NCI-H1417 treated with DMSO at 0.1 percent for 48 hours (cell line): ENCODE data around the gene RGS11.
A peak's percentile ranks its signal among the peaks of the same experiment; 100 is the strongest.

Source experiments
- DNase-seq: peaks from one replicate; lab custom pipeline; 2025; lab: John Stamatoyannopoulos, UW

Gene RGS11

GRCh38 chr16:296806-297510 is 21.2 kb upstream of the RGS11 start:
- DNase-seq, result no peak

GRCh38 chr16:296276-296675 is 20.5 kb upstream of the RGS11 start:
- no peak for DNase-seq

- no peak for DNase-seq
Measured at GRCh38 chr16:293043-293775, 17.5 kb upstream of the RGS11 start.

GRCh38 chr16:291539-291938 is 15.8 kb upstream of the RGS11 start:
- no peak for DNase-seq

GRCh38 chr16:290681-291405 is 15.1 kb upstream of the RGS11 start:
- no peak for DNase-seq

- DNase-seq, result no peak
Measured at GRCh38 chr16:290015-290680, 14.4 kb upstream of the RGS11 start.

GRCh38 chr16:289395-289997 is 13.8 kb upstream of the RGS11 start:
- DNase-seq, result no peak

- DNase-seq, result no peak
Measured at GRCh38 chr16:287981-288920, 12.5 kb upstream of the RGS11 start.

GRCh38 chr16:287298-287811 is 11.6 kb upstream of the RGS11 start:
- peak; percentile 16 for DNase-seq

- no peak for DNase-seq
Measured at GRCh38 chr16:286491-287297, 10.9 kb upstream of the RGS11 start.

- DNase-seq, result no peak
Measured at GRCh38 chr16:285146-286055, 9.7 kb upstream of the RGS11 start.

GRCh38 chr16:284204-285120 is 8.7 kb upstream of the RGS11 start:
- no peak for DNase-seq

- no peak for DNase-seq
Measured at GRCh38 chr16:283033-283805, 7.5 kb upstream of the RGS11 start, which contains the start of gene PDIA2. TSS of gene PDIA2 (plus strand) at chr16:283164. CDS start at chr16:283170, 6 bp downstream.

- DNase-seq, result no peak
Measured at GRCh38 chr16:282491-282890, 6.7 kb upstream of the RGS11 start.

GRCh38 chr16:281660-282255 is 6.0 kb upstream of the RGS11 start:
- DNase-seq, result no peak

GRCh38 chr16:280991-281659 is 5.4 kb upstream of the RGS11 start:
- DNase-seq, result no peak
